Ramos (cell line): ENCODE data around the gene PEX6.
"Not testable (repeated sequence)": the region's sequence is repeated elsewhere in the genome, so short reads cannot be mapped to it uniquely, and the experiment has no call there.

Source experiments
- in situ Hi-C: fragments of 300-500 bp; cut with MboI; formaldehyde crosslinking; loops from one replicate; pipeline ENCODE4 v1.14.3; 2022; ENCODE audit warnings: low sequenced_read_pairs; ENCODE audit not compliant: unreplicated experiment

PEX6 gene

DNA sequence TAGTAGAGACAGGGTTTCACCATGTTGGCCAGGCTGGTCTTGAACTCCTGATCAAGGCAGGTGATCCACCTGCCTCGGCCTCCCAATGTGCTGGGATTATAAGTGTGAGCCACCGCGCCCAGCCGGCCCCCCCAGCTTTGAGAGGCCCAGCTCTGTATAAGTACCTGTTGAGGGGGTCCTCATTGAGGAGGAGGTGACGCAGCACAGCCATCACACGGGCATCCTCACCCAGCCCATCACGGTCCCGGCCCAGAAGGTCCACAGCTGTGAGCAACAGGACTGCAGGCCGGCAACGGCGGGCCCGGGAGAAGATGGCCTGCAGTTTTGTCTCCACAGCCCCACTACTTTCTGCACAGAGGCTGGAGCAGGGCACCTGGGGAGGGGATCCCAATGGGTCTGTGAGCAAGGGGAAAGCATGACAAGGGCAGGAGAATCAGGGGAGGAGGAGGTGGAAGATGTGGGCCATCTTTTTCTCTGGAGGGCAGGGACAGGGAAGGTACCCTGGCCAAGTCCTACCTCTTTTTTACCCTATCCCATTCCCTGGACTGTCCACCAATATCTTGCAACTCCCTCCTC, 10.8 kb downstream of the PEX6 start:
- in situ Hi-C loops = no loop called here

DNA sequence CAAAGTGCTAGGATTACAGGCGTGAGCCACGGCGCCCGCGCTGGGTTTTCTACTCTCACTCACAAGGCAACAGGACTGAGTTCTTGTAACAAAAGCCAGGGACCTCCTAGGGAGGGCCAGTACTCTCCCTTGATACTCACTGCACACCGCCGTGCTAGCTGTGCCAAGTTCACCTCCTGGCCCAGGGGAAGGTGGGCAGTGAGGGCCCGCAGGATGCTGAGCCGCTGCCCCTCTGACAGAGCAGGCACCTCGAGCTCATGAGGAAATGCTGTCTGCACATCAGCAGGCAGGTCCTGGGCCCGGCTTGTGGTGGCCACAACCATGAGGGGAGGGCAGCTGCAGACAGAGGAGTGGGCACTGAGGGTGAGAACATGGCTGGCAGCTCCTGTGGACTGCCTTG, 11.8 kb downstream of the PEX6 start:
- in situ Hi-C loops = no loop called here

DNA sequence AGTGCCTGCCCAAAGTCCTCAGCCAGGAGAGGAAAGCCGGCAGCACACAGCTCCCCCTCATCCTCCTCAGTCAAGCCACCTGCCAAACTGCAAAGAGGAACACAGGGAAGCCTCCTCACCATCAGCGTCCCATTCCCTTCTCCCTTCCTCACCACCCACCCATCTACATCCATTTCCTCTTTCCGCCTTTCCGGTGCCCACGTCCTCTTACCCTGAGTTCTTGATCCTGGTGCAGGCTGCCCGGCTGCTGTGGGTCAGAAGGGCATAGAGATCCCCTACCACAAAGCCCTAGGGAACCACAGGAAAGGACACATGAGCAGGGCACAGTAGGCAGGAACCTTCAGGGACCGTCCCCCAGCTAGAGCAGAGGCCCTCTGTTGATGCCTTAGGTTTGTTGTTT, 12.4 kb downstream of the PEX6 start:
- in situ Hi-C loops = no loop called here

DNA sequence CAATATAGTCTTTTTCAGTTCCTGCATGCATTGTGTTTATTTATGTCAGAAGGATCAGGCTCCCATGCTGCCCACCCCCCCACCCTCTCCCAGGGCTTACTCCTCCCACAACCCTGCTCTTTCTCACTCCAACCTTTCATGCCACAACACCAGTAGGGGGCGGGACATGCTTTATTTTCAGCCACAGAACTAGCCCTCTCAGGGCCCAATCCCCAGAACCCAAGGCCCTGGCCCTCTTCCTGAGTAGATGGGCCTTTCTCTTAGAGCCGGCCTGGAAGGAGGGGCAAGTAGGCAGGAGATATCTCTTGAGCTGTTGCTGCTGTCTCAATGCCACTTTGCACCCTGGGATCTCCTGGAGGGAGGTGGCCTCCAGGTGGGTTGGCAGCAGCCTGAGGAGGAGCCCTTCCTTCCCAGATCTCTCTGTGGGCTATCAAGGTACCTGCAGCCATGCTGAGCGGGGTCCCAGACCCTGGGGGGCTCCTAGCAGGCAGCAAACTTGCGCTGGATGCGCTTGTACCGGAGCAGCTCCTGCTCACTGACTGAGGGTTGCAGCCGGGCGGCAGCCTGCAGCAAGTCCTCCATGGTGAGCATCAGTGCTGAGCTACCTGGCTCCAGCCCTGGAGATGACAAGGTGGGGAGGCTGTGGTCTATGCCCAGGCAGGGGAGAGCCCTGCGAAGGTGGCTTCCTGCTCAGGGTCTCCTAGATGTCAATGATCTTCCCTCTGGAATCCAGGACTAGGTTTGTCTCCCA, 15.0 kb downstream of the PEX6 start:
- in situ Hi-C loops = no loop called here

DNA sequence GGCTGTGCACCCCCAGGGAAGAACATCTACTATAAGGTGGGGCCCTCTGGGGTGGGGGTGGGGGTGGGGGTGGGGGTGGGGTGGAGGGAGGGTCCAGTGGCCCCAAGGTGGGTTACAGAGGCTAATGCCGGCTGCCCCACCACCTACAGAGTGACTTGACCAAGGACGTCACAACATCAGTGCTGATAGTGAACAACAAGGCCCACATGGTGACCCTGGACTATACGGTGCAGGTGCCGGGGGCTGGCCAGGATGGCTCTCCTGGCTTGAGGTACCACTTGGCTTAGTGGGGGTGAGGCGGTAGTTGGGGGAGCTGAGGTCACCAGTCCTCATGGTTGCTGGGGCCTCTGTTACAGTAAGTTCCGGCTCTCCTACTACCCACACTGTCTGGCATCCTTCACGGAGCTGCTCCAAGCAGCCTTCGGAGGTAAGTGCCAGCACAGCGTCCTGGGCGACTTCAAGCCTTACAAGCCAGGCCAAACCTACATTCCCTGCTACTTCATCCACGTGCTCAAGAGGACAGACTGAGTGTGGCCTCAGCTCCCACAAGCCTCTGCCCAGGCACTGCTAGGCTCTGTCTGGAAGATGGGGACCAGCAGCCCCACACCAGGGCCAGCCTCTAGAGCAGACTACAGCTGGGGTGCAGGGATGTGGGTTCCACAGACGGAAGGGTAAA, 15.7 kb downstream of the PEX6 start:
- in situ Hi-C loops = no loop called here

DNA sequence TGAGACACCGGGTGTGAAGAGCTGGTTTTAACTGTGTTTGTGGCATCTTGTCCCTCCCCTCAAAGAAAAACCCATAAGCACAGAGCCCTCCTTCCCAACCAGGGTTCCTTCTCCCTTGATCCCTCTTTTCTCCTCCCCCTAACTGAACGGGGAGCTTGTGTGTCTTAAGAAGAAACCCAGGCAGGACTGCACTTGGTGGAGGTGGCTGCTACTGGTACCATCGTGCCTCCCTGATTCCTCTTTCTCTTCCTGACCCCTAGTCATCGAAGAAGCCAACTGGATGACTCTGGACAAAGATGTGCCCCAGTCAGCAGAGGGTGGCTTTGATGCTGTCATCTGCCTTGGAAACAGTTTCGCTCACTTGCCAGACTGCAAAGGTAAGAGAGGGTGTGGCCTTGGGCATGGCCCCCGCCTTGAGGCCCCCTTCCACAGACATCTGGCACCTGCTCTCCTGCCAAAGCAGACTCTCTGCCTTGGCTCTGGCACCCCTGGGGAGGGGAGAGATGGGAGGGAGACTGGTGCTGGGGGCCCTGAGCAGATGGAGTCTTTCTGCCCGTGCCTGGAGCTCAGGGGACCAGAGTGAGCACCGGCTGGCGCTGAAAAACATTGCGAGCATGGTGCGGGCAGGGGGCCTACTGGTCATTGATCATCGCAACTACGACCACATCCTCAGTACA, 16.3 kb downstream of the PEX6 start:
- in situ Hi-C loops = no loop called here

DNA sequence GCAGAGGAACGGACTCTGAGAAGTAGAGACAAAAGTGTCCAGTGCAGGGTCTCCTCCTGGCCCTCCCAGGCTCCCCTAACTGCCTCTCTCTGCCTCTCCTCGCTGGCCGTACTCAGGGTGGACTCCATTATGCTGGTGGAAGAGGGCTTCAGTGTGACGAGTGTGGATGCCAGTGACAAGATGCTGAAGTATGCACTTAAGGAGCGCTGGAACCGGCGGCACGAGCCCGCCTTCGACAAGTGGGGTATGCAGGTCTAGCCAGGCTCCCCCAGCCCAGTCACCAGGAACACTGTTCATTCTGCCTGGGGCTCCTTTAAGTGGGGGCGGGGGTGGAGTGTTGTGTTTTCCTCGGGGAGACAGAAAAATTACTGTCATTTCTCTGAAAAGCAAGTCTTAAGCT, 16.9 kb downstream of the PEX6 start:
- in situ Hi-C loops = no loop called here

DNA sequence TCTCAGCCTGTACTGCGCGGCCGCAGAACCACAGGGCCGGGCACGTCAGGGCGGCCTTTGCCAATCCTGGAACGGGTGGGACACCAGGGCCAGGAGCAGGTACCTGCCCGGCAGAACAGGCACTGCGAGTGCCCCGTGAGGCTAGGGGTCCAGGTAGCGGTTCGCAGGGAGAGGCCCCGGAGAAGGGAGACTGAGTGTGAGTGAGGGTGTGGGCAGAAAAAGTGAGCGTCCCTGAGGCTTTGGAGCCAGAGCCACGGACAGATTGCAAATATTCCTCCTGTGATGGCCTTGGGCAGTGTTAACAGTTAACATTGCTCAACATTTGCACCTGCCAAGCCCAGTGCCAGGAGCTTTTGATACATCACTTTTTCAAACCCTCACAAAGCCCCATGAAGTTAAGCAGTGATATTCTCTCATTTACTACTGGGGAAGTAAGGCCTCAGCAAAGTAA, 17.9 kb downstream of the PEX6 start:
- in situ Hi-C loops = no loop called here

DNA sequence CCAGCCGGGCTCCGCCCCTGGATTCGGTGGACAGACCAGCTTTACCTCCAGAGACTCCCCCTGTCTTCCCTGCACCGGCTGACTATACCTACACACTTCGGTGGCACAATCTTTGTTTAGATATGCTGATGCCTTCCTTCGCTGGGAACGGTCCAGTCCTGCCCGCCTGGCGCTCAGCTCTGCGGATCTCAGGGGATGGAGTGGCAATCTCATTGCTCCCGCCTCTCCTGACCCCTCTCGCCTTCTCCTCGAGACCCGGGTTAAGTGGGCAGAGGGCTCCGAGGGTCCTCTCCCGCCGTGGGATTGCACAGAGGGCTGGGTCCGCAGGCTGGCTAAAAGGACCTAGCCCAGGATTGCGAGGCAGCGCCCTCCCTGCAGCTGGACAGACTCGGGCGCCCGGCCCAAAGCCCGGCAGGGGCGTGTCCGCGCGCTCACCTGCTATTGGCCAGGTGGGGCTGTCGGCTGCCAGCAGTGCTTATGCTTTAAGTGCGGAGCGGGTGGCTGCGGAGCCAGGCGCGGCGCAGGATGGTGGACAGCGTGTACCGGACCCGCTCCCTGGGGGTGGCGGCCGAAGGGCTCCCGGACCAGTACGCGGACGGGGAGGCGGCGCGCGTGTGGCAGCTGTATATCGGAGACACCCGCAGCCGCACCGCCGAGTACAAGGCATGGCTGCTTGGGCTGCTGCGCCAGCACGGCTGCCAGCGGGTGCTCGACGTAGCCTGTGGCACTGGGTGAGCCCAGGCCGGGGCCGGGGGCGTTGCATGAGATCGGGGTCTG, 18.6 kb downstream of the PEX6 start, which contains the start of gene GNMT:
TSS of gene GNMT (plus strand) at position 512 of the 777 bp plus-strand sequence. CDS start at position 526, 14 bp downstream.
- in situ Hi-C loops = no loop called here

DNA sequence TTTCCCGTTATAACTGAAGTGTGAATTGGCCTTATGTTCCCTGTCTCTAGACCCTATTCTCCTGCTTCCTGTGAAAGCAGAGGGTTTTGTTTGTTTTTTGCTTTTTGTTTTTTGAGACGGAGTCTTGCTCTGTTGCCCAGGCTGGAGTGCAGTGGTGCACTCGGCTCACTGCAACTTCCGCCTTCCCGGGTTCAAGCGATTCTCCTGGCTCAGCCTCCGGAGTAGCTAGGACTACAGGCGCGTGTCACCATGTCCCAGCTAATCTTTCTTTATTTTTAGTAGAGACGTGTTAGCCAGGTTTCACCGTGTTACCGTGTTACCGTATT, 19.1 kb downstream of the PEX6 start:
- in situ Hi-C loops = no loop called here

DNA sequence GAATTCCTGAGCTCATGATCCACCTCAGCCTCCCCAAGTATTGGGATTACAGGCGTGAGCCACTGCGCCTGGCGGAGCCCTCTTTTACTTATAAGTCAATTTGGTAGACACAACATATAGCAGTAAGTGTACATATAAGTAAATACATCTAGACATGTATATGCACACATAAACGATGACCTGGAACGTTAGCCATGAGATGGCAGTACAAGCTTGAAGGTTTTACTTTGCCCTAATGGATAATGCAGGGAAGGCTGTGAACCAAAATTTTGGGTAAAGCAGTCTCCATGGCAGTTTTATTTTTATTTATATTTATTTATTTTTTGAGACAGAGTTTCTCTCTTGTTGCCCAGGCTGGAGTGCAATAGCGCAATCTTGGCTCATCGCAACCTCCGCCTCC, 20.9 kb downstream of the PEX6 start:
- in situ Hi-C loops = no loop called here

DNA sequence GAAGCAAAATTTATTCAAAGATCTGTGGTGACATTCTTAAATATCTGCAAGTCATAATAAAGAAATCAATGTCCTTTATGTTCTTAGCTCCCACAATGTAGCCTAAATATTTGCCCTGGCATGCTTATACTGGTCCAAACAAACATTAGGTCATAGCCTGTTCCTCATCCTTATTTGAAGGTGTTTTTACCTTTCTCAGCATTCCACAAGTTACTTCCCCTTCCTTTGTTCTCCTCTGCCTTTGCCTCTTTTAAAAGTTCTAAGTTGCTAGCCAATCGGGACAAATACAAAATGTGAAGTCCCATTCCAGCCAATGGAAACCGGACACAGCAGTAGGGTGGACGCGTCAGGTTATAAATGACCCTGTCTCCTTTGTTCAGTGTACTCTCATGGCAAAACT, 24.6 kb downstream of the PEX6 start:
- in situ Hi-C loops = not testable (repeated sequence)

DNA sequence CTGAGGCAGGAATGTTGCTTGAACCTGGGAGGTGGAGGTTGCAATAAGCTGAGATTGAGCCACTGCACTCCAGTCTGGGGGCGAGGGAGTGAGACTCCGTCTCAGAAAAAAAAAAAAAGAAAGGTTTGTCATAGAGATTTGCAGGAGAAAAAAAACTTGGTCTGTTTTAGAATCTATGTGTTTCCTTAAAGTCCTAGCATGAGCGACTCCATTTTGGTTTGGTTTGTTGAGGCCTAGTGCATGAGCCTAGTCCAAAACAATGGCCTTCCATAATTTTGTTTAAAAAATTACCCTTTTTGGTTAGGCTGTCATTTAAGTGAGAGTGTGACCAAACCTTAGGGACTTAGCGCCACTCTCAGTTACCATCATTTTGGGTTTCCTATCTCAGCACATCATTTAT, 26.6 kb downstream of the PEX6 start:
- in situ Hi-C loops = no loop called here

DNA sequence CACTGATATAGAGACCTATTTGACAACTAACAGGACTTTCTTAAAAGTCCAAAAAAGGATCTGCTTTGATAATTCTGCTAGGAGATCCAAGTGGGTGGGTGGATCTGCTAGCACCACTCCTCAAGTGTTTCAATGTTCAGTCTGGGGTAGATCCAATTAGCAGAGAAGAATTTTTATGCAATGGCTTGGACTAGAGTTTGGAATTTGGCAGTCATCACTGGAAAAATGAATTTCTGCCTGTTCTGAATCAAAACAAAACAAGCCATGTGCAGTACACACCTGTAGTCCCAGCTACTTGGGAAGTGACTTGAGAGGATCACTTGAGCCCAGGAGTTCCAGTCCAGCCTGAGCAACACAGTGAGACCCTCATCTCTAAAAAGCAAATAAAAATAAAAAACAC, 31.0 kb downstream of the PEX6 start:
- in situ Hi-C loops = no loop called here

DNA sequence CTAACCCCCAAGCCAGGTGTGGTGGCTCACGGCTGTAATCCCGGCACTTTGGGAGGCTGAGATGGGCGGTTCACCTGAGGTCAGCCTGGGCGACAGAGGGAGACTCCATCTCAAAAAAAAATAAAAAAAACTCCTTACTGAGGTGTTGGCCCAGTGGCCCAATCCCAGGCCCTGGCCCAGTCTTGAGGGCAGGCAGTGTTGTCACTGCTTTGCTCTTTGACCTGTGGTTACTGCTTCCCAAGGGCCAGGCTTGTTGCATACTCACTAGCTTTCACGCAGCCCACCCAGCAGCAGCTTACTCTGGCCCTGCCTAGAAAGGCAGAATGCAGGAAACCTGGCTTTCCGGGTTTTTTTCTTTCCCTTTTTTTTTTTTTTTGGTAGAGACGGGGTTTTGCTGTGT, 36.5 kb downstream of the PEX6 start:
- in situ Hi-C loops = no loop called here

DNA sequence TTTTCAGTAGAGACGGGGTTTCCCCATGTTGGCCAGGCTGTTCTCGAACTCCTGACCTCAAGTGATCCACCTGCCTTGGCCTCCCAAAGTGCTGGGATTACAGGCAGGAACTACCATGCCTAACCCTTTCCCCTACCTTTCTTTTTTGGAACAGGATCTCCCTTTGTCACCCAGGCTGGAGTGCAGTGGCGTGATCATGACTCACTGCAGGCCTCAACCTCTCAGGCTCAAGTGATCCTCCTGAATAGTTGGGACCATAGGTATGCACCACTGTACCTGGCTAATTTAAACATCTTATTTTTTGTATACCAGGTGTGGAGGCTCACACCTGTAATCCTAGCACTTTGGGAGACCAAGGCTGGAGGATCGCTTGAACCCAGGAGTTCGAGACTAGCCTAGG, 37.6 kb downstream of the PEX6 start:
- in situ Hi-C loops = not testable (repeated sequence)

DNA sequence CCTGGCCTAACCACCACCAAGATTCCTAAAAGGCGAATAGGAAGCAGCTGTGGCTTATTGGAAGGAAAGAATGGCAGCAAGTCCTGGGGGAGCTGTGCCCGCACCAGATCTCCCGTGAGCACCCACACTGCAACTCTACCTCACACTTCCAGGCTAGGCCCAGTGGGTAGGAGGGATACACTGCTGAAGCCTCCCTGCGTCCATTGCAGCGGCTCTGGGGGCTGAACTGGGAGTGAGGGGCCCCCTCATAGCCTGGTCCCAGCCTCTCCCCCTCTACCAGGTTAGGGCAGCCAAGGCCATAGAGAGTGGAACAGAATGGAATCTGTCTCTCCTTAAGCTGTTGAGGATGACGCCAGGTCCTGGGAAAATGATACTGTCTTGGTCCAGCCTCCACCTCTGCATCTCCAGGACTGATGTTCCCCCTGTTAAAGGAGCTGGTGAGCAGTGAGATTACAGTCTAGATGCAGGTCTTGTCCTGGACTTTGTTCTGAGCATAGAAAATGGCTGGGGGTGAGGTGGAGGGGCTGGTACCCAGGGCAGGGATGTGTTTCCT, 38.4 kb downstream of the PEX6 start:
- in situ Hi-C loops = no loop called here

DNA sequence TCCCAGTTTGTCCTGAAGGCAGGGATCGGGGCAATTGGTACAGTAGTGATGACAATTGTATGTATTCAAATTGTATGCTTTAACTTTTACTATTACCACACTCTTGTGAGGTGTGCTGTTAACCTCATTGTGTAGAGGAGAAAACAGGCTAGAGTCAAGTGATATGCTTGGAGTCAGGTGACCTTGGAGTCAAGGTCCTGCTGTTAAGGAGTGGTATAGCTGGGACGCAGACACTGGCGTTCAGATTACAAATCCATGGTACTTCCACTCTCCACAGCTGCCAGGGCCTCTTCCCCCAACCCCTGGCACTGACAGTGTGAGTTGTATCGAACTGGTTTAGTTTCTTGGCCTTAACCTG, 39.2 kb downstream of the PEX6 start:
- in situ Hi-C loops = no loop called here

DNA sequence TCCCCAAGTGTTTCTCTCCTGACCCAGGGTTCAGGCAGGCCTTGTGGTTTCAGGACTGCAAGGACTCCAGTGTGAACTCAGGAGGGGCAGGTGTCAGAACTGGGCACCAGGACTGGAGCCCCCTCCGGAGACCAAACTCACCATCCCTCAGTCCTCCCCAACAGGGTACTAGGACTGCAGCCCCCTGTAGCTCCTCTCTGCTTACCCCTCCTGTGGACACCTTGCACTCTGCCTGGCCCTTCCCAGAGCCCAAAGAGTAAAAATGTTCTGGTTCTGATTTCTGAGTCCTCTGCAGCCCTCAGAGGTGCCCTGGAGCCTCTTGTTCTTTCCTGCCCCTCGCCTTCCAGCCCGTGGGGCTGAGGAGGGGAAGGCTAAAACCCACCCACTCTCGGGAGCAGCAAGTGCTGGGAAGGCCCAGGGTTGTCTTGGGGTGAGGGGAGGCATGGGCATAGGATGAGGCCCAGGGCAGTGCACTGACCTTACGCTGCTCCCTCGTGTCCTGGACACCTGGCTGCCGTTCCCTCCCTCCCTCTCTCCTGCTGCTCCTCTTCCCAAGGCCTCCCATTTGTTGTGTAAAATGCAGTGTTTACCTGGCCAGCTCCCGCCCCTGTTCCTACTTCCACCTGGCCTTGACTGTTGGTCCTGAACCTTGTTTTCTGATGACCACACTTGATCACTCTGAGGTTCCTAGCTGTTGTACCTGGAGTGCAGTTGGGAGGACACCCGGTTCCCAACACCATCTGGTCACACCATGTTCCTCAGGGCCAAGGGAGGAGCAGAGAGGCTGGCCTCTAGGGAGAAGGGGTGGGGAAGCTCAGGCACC, 39.8 kb downstream of the PEX6 start:
- in situ Hi-C loops = no loop called here
